MM.1S (cell line): ENCODE data around the gene TCP11X2.

Experiments
- EZH2phosphoT487 ChIP-seq: fragments of 300-600 bp; sonication (generic); IDR thresholded peaks from 2 replicates; pipeline ENCODE4 v1.6.1; 2018; ENCODE audit warnings: antibody characterized with exemption, low read length
- TF ChIP-seq, protein P1 (sequence below): fragments of 300-600 bp; sonication (generic); IDR thresholded peaks from 2 replicates; pipeline ENCODE4 v1.5.1; 2016; ENCODE audit warnings: antibody characterized with exemption, low read length, mixed read lengths

DNA sequence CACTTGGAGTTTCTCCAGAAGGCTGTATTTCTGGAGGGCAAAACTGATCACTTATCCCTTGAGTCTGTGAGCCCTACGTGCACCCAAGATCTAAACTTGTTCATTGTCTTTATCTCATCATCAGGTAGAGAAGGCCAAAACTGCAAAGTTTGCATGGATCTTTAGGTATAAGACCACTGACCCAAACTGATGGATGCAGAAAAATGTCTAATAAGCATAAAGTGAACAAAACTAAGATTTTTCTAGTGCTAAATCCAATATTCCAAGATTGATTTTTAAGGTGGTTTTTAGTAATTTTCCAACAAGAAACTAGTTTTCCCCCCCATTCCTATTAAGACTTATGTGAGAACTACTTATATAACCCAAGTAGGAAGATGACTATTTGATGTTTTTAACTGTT, 42.9 kb upstream of the TCP11X2 start:
- TF ChIP-seq, protein P1, sequence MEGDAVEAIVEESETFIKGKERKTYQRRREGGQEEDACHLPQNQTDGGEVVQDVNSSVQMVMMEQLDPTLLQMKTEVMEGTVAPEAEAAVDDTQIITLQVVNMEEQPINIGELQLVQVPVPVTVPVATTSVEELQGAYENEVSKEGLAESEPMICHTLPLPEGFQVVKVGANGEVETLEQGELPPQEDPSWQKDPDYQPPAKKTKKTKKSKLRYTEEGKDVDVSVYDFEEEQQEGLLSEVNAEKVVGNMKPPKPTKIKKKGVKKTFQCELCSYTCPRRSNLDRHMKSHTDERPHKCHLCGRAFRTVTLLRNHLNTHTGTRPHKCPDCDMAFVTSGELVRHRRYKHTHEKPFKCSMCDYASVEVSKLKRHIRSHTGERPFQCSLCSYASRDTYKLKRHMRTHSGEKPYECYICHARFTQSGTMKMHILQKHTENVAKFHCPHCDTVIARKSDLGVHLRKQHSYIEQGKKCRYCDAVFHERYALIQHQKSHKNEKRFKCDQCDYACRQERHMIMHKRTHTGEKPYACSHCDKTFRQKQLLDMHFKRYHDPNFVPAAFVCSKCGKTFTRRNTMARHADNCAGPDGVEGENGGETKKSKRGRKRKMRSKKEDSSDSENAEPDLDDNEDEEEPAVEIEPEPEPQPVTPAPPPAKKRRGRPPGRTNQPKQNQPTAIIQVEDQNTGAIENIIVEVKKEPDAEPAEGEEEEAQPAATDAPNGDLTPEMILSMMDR, result no peak
- no peak for TF ChIP-seq EZH2phosphoT487
